CD4-positive, alpha-beta T cell treated with Interleukin-4 for 4 hours (primary cell): ENCODE data around the gene FAM3D.
"Not testable (repeated sequence)": the region's sequence is repeated elsewhere in the genome, so short reads cannot be mapped to it uniquely, and the experiment has no call there.

Experiments used
- DNase-seq: peaks from one replicate; pipeline ENCODE4 v3.0.0-alpha.2; 2020

FAM3D gene, protein sequence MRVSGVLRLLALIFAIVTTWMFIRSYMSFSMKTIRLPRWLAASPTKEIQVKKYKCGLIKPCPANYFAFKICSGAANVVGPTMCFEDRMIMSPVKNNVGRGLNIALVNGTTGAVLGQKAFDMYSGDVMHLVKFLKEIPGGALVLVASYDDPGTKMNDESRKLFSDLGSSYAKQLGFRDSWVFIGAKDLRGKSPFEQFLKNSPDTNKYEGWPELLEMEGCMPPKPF

DNA sequence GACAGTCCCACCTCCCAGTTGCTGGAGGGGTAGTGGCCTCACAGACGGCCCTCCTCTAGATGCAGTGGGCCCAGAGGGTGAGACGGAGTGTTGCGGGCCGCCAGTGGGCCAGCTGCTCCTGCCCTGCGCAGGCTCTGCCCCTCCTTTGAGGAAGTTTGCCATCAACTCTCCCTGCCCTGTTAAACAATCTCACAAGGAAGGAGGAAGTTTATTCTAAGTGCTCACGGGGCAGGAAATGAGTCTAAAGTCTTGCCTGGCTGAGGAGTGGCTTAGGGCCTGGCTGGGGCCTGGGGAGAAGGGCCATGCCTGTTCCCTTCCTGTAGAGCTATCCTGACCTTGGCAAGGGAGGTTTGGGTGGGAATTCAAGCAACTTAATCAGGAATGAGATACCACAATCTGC lies at the start of gene FAM3D:
TSS of gene FAM3D (minus strand) at position 92 of the 400 bp plus-strand sequence. CDS start 11,211 bp downstream, outside the sequence.
- no peak for DNase-seq

- DNase-seq, result no peak
Measured at GRCh38 chr3:58713715-58714401, 47.3 kb upstream of the FAM3D start.

DNA sequence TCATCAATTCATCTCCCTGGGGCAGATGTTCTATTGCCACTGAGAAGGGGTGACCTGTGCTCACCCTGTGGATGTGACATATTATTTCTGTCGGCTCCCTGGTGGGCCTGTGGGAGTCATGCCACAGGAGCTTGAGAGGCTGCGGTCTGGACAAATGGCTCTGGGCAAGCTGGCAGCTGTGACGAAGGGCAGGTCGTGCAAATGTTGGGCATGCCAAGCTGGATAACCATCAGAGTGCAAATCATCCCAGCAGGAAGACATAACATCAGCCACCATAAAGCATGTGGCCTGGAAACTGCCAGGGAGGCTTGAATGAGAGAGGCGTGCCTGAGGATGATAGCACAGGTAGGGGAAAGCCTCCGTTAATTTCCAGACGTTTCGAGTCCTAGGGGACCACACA lies 45.3 kb upstream of the FAM3D start:
- DNase-seq, result no peak

DNA sequence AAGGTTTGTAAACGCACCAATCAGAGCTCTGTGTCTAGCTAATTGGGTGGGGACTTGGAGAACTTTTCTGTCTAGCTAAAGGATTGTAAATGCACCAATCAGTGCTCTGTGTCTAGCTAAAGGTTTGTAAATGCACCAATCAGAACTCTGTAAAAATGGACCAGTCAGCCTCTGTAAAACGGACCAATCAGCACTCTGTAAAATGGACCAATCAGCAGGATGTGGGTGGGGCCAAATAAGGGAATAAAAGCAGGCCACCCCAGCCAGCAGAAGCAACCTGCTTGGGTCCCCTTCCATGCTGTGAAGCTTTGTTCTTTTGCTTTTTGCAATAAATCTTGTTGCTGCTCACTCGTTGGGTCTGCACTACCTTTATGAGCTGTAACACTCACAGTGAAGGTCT lies 42.4 kb upstream of the FAM3D start:
- not testable (repeated sequence) for DNase-seq

- no peak for DNase-seq
Measured at GRCh38 chr3:58708116-58708791, 41.7 kb upstream of the FAM3D start.

DNA sequence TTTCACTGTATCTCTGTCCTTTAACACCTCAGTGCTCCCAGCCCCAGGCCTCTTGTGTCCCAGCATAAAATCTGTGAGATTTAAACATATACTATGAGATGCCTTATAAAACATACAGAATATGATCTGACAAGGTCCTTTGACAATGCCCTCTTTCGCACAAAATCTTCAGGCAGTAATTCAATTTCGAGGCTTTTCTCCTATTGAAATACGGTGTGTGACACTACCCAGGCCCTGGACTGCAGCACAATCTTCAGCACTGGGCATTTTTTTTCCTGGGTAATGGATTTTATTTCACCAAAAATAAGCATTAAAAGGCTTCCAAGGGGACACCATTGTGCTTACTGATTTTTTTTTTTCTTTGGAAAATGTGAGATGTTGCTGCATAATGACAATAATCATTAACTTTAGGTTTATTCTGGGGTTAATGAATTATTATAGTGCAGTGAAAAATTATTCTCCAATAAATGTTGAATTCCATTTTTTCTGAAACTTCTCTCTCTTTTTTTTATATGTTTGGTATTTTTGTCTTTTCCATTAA lies 40.9 kb upstream of the FAM3D start:
- no peak for DNase-seq

- DNase-seq, result no peak
Measured at GRCh38 chr3:58706395-58707167, 40.0 kb upstream of the FAM3D start.

DNA sequence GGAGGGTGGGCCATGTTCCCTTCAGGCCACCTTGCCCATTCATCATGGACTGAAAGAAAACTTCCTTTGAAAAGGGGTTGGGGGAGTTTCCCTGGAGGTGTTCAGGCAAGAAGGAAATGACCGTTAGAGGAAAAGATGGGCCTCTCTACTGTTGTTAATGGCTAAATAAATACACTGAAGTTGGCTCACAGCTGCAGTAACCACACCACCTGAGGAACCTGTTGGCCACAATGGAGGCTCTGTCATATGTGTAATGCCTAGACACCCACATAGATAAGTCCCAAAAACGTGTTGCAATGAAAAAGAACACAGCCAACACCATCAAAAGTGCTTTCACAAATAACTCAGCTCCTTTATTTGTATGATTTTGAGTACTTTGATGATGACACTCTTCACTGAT lies 38.2 kb upstream of the FAM3D start:
- no peak for DNase-seq

- DNase-seq, result not testable (repeated sequence)
Measured at GRCh38 chr3:58704304-58704703, 37.7 kb upstream of the FAM3D start.

DNA sequence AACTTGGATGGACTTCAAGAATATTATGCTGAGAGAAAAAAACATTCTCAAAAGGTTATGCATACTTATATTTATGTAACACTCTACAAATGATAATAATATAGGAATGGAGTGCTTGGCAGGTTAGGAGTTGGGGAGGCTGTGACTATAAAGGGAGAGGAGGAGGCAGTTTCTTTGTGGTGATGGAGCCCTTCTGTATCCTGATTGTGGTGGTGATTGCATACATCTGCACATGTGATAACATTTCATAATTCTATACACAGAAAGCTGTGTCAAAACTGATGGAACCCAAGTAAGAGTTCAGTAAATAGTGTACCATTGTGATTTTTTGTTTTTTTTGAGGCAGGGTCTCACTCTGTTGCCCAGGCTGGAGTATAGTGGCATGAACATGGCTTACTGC lies 31.7 kb upstream of the FAM3D start:
- DNase-seq, result no peak

- DNase-seq, result no peak
Measured at GRCh38 chr3:58697561-58697960, 31.0 kb upstream of the FAM3D start.

GRCh38 chr3:58696813-58697212 lies 30.2 kb upstream of the FAM3D start:
- not testable (repeated sequence) for DNase-seq

GRCh38 chr3:58696093-58696492 lies 29.5 kb upstream of the FAM3D start:
- DNase-seq, result no peak

DNA sequence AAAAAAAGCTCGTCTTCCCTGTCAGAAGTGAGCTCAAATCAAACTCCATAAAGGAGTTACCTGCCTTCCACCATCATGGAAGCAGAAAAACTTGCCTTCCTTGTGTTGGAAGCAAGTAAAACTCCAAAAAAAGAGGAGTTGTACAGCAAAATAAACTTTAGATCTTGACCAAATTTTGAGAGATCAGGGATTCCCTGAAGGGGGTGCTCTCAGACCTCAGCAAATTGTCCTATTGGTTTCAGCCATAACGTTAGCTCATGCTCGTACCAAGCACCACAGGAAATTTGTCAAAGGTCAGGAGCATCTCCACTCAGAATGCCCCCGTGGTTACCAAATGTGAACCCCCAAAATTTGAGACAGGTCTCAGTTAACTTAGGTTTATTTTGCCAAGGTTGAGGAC lies 28.7 kb upstream of the FAM3D start:
- DNase-seq, result not testable (repeated sequence)

DNA sequence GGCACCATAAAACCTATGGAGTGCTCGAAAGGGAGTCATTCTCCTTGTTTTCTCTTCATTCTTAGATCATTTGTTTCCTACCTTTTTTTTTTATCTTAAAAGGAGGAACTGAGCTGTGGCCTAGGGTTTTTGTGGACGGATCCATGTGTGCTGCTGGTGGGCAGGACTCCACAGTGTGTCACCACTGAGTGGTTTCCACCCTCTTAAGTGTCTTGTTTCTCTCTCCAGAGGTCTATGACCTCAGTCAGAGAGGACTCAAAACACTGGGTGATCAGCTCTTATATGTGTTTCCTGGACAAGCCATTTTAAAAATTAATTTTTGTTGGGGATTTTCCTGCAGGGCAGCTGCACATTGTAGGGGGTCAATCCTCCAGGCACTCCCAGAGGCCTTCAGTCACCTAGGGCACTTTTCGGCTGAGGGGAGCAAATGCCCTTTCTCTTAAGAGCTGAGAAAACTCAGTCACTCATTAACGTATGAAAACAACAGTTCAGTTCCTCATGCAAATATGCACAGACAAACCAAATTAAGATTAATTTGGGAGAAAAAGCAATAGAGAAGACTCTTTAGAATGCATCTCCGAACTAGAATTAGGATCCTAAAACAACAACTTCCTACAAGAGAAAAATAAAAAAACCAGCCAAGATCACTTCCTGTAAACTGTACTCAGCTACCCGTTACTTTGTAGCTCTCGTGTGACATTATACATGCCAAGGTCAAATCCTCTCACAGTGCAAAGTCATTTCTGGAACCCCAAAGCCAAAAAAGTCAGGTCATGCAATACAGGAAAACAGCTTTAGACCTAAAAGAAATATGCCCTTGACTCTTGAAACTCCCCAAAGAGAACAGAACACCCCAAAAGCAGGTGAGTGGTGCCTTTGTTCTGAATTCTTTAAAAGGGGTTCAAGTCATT lies 27.6 kb upstream of the FAM3D start:
- DNase-seq, result no peak

DNA sequence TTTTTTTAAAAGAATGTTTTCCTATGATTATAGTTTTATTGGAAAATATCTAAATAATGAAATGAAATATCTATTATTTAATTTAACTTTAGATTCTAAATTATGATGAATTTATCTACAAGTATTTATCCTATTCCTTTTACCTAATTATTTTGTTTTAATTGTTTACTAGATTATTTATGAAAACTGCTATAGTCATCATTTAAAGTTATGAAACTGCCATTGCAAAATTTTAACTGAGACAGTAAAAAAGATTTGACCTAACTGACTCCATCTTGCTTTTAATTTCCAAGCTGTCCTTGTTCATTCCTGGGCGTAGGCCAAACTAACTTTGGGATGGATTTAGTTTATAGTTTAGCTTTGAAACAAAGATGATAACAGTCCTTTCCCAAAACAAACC lies 25.9 kb upstream of the FAM3D start:
- no peak for DNase-seq

DNA sequence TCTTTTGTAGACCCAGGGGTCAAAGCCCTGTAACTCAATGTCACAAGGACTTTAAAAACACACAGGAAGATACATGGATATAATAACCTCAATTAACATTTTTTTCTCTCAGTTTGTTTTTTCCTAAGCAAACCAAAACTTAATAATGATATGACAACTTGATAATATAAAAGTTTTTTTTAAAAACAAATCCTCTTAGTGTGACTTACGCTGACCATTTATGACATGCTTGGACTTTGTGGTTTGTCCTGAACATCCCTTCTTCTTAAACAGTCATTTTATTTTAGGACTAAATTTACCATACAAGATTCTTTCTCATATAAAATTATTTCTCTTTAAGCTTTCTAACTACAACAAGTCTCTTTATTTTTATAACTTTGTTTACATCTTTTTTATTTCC lies 25.4 kb upstream of the FAM3D start:
- no peak for DNase-seq

DNA sequence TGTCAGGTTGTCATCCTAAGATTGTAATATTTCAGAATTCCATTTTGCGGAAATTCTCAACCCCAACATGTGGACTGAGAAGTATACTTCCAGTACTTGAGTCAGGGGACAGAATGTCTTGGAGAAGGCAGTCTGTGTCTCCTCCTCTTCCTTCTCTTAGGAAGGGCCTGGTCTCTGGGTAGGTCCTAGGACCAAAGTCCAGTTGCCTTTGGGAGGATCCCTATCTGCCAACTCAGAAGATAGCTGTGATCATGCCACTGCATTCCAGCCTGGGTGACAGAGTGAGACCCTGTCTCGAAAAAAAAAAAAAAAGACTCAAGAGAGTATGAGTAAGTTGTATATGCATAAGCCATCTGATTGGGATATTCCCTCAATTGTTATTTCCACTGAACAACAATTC lies 23.9 kb upstream of the FAM3D start:
- DNase-seq, result no peak

DNA sequence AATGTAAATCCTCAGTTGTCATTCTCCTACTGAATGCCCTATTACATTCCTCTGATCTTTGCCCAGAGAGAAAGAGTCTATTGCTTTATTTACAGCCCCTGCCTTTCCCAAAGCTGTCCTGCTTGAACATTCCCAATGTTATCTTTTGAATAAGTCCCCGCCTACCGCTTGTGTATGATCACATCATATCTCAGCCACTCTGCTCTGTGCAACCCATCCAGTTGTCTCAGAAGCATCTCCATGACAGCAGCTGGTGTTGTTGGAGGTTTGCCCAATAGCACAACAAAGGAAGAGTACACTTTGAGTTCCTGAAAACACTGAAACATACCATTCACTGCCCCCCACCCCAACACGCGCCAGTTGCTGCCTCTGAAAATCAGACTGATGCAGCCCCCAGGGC lies 22.0 kb upstream of the FAM3D start:
- DNase-seq, result no peak

- no peak for DNase-seq
Measured at GRCh38 chr3:58686847-58687246, 20.3 kb upstream of the FAM3D start.

DNA sequence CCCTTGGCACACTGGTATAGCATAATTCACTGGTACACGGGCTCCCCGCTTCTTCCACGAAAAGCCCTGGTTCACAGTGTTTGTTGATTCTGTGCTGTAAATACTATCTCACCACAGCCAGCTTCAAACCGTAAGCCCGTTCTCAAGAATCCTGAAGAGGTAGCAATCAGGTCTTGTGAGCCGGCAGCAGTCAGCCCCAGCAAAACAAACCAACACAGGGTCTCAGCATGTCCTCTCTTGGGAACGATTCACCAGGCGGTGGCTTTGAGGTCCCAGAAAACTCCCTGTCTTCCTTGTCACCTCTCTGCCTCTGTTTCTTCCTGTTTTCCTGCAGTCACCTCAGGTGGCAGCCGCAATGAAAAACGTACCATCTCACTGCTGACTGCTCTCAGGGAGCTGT lies 19.1 kb upstream of the FAM3D start:
- no peak for DNase-seq

GRCh38 chr3:58683466-58683865 lies 16.9 kb upstream of the FAM3D start:
- no peak for DNase-seq
